Bone marrow (tissue), 2 donors: ENCODE results near the gene TENM3.

Experiments
- DNase-seq, 2 donors: peaks; one replicate each; lab custom pipeline; 2025; lab: John Stamatoyannopoulos, UW

The TENM3 gene

GRCh38 chr4:182255441-182256190 is 12.4 kb downstream of the TENM3 start:
- DNase-seq: no peak

DNA sequence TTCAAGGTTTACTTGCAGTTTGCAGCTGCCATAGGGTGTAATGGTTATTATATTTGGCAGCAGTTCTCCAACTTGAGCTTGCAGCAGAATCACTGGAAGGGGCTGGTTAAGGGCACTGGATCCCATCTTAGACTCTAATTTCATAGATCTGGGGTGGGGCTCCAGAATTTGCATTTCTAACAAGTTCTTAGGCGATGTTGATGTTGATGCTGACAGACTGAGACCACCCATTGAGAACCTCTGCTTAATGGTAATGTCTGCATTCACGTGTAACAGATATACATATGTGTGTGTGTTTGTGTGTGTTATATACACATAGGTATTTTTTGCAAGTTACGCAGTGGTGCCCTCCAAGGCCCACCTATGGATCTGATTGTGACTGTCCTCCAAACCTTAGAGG is 13.8 kb downstream of the TENM3 start:
- DNase-seq: no peak

DNA sequence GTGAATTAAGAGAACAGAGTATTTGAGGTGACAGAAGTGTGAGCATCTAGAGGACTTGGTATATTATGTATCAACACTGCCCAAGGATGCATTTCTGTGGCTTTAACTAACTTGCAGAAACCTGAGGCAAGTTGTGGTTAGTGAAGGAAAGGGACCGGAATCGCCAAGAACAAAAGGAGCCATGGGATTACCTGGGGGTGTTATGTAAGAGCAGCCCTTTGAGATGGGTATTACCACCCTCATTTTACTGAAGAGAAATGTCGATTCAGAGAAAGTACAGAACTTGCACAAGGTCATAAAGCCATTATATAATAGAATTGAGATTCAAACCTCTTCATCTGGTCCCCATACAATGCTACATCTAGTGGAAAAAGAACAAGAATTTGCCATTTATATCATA is 14.3 kb downstream of the TENM3 start:
- no peak for DNase-seq

DNA sequence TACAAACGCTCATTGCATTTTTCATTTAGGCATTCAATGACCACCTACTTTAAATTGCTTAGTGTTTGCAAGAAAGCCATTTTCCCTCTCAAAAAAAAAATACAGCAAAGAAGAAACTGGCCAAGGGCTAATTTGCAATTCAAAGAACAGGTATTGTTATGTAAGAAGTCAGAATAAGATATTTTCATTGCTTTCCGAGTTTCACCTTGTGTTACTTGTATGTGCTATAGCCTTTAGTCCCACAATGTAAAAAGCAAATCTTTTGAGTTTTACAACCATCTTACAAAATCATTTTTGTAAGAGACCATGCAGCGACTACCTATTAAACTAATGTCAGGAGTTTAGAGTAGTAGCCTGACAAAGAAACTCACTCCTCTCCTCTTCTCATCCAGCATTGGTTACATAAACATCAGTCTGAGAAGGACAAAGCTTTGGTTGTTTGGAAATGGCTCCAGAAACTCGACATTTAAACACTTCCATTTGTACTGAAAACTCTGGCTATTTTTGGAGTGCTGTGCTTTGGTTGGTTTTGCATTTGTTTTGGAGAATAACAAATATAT is 15.3 kb downstream of the TENM3 start:
- no peak for DNase-seq

- no peak for DNase-seq
Measured at GRCh38 chr4:182261651-182262223, 18.5 kb downstream of the TENM3 start.

DNA sequence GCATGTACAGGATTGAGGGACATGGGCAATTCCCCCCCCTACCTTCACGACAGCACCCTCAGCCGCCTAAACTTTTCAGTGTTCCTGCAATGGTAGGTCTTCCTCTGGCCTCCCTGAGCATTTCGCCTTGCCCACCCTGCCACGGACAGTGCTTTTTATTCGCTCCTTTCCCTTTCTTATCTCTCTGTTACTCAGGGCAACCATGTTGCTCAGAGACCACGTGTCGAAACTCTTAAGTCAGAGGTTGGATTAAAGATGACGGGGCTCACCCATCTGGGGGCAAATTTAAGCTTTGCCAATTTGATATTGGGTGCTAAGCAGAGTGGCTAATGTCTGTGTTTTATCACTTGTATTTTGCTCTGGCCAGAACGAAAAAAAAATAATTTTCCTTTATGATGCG is 20.4 kb downstream of the TENM3 start:
- DNase-seq: no peak

DNA sequence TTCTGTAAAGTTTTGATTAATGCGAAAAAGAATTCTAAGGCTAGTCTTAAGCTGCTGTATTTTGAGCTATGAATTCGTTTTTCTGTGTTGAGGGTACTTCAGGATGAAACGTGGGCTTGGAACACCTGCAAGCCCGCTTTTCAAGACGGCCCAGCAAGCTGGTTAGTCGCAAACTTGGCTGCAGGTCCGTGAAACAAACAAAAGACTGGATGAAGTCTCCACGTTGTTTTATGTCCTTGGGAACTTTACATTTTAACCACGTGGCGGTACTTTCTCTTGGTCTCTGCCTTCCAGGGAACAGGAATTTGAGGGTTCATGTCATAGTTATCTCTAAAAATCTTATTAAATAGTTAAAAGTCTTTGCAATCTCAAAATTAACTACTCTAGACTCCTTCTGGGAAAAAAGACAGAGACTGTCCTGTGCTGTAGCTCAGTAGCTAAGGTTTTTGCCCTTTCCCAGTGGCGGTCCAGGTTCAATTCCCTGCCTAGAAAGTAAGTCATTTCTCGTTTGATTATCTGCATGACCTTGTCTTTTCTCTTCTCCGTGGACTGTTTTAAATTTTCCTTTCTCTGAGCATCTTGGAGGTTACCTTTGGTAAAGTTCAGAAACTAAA is 21.0 kb downstream of the TENM3 start:
- DNase-seq: no peak

DNA sequence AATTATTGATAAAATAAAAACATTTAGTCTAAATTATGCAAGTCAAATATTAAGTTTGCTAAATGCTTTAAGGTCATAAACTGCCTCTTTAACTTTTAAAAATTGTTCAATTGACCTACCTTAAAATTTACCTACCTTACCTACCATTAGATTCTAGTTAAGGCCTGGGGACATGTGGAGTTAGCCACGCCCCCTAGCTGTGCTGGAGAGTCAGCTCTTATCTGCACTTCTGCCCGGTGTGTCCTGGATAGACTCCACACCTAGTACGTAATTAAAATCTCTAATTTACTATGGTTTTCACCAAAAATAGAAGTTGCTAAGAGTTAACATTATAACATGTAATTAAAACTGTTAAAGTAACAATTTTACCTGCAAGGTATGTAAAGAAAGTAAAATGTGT is 22.7 kb downstream of the TENM3 start:
- no peak for DNase-seq

DNA sequence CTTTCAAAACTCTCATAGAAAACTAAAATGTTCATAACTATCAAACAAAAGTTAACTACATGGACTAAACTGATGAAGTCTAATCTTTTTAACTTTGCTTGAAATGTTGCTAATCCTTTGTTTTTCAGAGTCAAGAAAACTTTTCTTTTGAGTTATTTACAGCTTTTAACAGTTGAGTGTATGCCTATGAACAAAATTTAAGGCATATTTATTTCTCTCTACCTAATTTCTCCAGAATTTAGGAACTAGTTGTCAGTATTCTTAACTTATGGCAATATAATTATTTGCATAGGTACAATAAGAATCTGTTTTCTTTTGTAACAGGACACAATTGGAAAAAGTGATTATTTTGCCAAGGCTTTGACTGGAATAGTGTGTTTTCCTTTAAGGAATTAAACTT is 23.8 kb downstream of the TENM3 start:
- no peak for DNase-seq

DNA sequence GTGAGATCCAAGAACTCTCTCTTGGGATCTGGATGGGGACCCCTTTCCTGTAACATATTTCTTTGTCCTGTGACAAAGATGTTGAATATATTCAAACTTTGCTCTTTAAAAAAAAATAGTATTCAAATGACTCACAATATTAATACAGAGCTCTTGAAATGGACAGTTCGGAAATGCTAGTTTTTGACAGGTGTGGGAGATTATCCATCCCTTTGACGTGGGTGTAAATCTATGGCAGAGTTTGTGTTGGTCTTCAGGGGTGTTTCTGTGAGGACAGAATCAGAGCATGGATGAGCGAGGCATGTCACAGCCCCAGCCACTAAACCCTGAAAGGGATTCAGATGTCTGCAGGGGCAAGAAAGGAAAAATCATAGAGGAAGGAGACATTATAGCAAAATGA is 25.8 kb downstream of the TENM3 start:
- DNase-seq: no peak

GRCh38 chr4:182271731-182272130 is 28.5 kb downstream of the TENM3 start:
- DNase-seq: no peak

DNA sequence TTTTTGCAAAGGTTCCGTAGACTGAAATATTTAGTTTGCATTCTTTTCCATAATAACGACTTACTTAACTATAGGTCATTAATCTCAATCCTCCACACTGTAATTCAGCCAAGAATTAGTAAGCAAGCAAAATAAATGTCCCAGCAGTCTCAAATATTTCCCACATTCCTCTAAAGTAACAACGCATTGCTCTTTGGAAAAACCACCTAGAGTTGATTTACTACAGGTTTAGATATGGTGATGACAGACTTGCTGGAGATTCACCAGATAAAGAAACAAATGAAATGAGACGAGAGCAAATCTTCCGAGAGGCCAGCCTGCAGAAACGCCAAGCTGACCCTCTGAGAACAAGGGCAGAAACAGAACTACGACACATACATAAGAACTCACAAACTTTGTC is 28.9 kb downstream of the TENM3 start:
- DNase-seq: no peak

GRCh38 chr4:182273191-182273935 is 30.2 kb downstream of the TENM3 start:
- DNase-seq: no peak

DNA sequence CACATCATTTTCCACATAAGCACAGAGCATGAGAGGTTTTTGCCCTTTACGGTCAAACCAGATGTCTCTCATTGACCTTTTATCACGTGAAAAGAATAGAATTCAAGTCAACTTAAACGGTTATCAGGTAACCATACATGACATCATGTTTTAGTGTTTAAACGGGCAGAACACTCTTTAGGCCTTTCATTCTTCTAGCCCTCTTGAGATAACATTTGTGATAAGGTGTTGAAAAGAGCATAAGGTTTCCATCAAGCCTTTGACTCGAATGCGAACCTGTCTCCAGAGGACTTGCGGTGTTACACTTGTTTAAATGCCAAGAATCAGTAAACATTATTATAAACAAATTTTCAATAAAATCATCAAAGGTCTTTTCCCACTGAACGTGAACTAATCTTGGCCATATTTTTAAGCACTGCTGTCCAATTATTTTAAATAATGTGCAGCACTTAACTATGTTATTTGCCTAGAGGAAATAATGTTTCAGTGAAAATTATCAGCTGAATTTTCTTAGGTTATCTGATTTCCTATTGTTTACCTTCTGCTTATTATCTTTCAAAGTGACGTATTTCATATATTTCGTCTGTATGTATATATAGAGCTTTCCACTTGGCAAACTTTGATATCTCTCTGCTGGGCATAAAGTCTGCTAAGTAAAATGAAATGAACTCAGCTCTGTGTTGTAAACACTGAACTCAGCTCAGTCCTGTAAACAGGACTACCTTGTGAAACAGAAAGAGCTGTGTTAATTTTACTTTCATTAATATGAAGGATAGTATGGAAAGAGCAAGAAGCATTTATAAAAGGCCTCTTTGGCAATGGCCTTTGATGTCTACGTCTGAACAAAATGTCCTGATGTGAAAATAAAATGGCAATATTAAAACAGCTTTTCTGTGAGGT is 33.3 kb downstream of the TENM3 start:
- no peak for DNase-seq

- no peak for DNase-seq
Measured at GRCh38 chr4:182277377-182277776, 34.2 kb downstream of the TENM3 start.

- no peak for DNase-seq
Measured at GRCh38 chr4:182278729-182279128, 35.5 kb downstream of the TENM3 start.

- no peak for DNase-seq
Measured at GRCh38 chr4:182280436-182281111, 37.4 kb downstream of the TENM3 start.

- DNase-seq: no peak
Measured at GRCh38 chr4:182286035-182286434, 42.8 kb downstream of the TENM3 start.

DNA sequence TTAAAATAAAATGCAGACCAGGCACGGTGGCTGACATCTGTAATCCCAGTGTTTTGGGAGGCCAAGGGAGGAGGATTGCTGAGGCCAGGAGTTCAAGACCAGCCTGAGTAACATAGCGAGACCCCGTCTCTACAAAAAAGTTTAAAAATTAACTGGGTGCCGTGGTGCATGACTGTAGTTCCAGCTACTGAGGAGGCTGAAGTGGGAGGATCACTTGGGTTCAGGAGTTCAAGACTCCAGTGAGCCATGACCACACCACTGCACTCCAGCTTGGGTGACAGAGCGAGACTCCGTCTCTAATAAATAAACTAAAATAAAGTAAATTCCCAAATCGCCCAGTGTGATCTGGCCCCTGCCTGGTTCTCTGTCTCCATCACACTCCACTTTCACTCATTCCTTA is 43.7 kb downstream of the TENM3 start:
- no peak for DNase-seq

- DNase-seq: no peak
Measured at GRCh38 chr4:182288534-182288933, 45.3 kb downstream of the TENM3 start.

DNA sequence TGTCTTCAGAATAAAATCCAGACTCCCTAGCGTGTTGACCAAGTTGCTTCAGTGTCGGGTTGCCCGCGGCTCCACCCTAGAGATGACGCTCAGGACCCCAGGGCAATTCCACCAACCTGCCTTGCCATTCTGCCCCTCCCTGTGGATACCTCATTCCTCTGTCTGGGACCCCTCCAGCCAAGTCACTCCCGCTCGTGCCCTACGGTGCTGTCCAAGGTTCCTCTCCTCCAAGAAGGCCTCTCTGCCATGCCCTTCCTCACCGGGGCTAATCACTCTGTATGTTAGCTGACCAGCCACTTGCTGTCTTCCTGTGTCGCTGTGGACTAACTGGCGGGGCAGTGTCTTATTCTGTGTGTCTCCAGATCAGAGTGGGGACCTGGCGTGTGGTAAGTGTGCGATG is 46.6 kb downstream of the TENM3 start:
- no peak for DNase-seq
